Endothelial cell (in vitro differentiated cells): ENCODE results near the gene SPRED2. TPM values are rescaled to one million over a fixed set of nuclear protein-coding genes. Genes with fewer than 3 reads are reported as not detected.
"Not testable (repeated sequence)": the region's sequence is repeated elsewhere in the genome, so short reads cannot be mapped to it uniquely, and the experiment has no call there.

Experiments used
- DNase-seq: peaks from one replicate; pipeline ENCODE4 v3.0.0; 2021; ENCODE audit warnings: low spot score
- H3K27ac Mint-ChIP-seq: one replicate; pipeline ENCODE4 v1.8.0; 2021; ENCODE audit warnings: mixed read lengths, inconsistent platforms; ENCODE audit not compliant: unreplicated experiment
- H3K27me3 Mint-ChIP-seq: one replicate; pipeline ENCODE4 v1.8.0; 2021; ENCODE audit warnings: mild to moderate bottlenecking, moderate library complexity, mixed read lengths, inconsistent platforms; ENCODE audit not compliant: unreplicated experiment
- H3K36me3 Mint-ChIP-seq: one replicate; pipeline ENCODE4 v1.8.0; 2021; ENCODE audit warnings: mild to moderate bottlenecking, low read depth, mixed read lengths, inconsistent platforms; ENCODE audit not compliant: unreplicated experiment
- H3K4me1 Mint-ChIP-seq: one replicate; pipeline ENCODE4 v1.8.0; 2021; ENCODE audit warnings: mild to moderate bottlenecking, mixed read lengths, inconsistent platforms; ENCODE audit not compliant: unreplicated experiment
- H3K4me3 Mint-ChIP-seq: one replicate; pipeline ENCODE4 v1.8.0; 2021; ENCODE audit warnings: mild to moderate bottlenecking, mixed read lengths, inconsistent platforms; ENCODE audit not compliant: unreplicated experiment
- H3K9me3 Mint-ChIP-seq: one replicate; pipeline ENCODE4 v1.8.0; 2021; ENCODE audit warnings: mixed read lengths, inconsistent platforms; ENCODE audit not compliant: unreplicated experiment
- total RNA-seq: library from RNA; stranded (reverse); fragmentation: NEBNext Ultra II Directional; extraction: Animal tissue kit (Norgen Biotek cat#: 25700); gene quantifications from one replicate; pipeline ENCODE4 v1.2.1, GENCODE V29; 2021; ENCODE audit not compliant: unreplicated experiment
- TF ChIP-seq, protein P1 (sequence below): fragments of 200-600 bp; sonication (generic); IDR thresholded peaks from one replicate; pipeline ENCODE4 v1.5.0; 2021; ENCODE audit warnings: antibody characterized with exemption; ENCODE audit not compliant: unreplicated experiment

The SPRED2 gene
- total RNA-seq, 1 donor from 2014 or later, result 17.6 TPM

GRCh38 chr2:65320946-65321345 is 111.5 kb downstream of the SPRED2 start:
- TF ChIP-seq, protein P1, sequence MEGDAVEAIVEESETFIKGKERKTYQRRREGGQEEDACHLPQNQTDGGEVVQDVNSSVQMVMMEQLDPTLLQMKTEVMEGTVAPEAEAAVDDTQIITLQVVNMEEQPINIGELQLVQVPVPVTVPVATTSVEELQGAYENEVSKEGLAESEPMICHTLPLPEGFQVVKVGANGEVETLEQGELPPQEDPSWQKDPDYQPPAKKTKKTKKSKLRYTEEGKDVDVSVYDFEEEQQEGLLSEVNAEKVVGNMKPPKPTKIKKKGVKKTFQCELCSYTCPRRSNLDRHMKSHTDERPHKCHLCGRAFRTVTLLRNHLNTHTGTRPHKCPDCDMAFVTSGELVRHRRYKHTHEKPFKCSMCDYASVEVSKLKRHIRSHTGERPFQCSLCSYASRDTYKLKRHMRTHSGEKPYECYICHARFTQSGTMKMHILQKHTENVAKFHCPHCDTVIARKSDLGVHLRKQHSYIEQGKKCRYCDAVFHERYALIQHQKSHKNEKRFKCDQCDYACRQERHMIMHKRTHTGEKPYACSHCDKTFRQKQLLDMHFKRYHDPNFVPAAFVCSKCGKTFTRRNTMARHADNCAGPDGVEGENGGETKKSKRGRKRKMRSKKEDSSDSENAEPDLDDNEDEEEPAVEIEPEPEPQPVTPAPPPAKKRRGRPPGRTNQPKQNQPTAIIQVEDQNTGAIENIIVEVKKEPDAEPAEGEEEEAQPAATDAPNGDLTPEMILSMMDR, result no peak
- H3K4me1 Mint-ChIP-seq, result no peaks in the 10 kb centered on the region
- no peak overlapping the region for H3K4me3 Mint-ChIP-seq
- H3K36me3 Mint-ChIP-seq, result peaks cover 4% of the 10 kb centered on the region
- DNase-seq, result no peak
- H3K27ac Mint-ChIP-seq, result no peak overlapping the region
- no peaks in the 10 kb centered on the region for H3K9me3 Mint-ChIP-seq
- peaks cover 4% of the 10 kb centered on the region for H3K27me3 Mint-ChIP-seq

DNA sequence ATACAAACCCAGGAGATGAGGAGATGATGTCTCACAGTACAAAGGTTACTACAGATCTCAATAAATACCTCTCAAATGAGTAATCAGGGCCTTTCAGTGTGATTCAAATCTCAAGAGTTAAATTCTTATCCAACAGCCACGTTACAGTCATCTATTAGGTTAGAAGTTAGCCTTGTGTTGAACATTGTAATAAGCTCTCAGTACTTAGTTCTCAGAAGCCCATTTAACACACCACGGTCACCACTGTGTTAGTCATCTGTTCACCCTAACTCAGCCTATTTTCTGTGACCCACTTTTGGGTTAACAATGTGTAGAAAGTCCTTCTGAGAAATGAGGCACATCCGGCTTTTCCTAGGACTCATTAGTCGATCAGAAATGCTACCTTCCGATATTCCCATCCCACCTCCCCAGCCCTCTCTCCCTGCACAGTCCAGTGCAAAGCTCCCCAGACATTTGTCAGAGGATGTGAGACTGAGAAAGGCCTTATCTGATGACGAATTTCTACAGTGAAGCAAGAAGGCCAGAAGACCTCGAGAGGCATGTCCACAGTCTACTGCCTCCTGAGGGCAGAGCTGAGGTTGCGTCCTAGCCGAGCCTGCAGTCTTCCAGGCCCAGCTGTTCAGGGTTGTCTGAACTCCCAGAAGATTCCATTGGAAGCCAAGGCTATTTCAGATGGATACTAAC is 112.2 kb downstream of the SPRED2 start:
- DNase-seq, result no peak
- Mint-ChIP-seq H3K27ac (no peak overlapping the region), H3K4me3 (no peak overlapping the region), H3K27me3 (peaks cover 4% of the 10 kb centered on the region), H3K36me3 (peaks cover 4% of the 10 kb centered on the region), H3K4me1 (no peaks in the 10 kb centered on the region), H3K9me3 (no peaks in the 10 kb centered on the region)
- TF ChIP-seq, protein P1, result no peak

- H3K36me3 Mint-ChIP-seq, result peaks cover 4% of the 10 kb centered on the region
- H3K4me1 Mint-ChIP-seq, result no peaks in the 10 kb centered on the region
- no peak overlapping the region for H3K27ac Mint-ChIP-seq
- H3K27me3 Mint-ChIP-seq, result peaks cover 4% of the 10 kb centered on the region
- TF ChIP-seq, protein P1, result no peak
- no peak overlapping the region for H3K4me3 Mint-ChIP-seq
- no peaks in the 10 kb centered on the region for H3K9me3 Mint-ChIP-seq
- DNase-seq, result no peak
Measured at GRCh38 chr2:65319674-65320041, 112.7 kb downstream of the SPRED2 start.

DNA sequence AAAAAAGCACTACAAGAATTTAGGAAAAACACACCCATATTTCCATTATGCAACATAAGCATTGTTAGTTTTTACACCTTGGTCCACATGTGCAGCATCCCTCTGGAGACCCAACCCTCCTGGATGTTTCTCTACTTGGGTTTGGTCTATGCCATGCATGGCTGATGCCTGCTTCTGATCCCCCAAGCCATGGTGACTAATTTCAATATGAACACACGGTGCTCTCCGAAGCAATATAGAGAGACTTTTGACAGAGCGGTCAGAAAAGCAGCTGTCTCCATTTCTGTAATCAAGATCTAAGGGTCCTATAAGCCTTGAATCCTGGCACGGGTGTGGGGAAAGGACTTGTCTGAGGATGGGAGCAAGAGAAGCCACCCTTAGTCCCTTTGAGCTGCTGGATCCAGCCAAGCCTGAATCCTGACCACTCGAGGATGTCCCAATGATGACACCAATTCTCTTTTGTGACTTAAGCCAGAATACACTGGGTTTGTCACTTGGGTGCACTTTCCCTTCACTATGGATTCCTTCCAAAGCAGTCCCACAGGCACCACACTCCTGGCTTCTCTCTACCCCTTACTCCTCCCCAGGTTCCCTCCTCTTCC is 113.2 kb downstream of the SPRED2 start:
- peaks cover 9% of the 10 kb centered on the region for H3K36me3 Mint-ChIP-seq
- H3K27ac Mint-ChIP-seq, result no peak overlapping the region
- H3K27me3 Mint-ChIP-seq, result peaks cover 4% of the 10 kb centered on the region
- no peak for DNase-seq
- no peaks in the 10 kb centered on the region for H3K9me3 Mint-ChIP-seq
- no peak overlapping the region for H3K4me3 Mint-ChIP-seq
- TF ChIP-seq, protein P1, result no peak
- H3K4me1 Mint-ChIP-seq, result no peaks in the 10 kb centered on the region

- H3K4me3 Mint-ChIP-seq, result no peak overlapping the region
- H3K27ac Mint-ChIP-seq, result no peak overlapping the region
- DNase-seq, result no peak
- peaks cover 19% of the 10 kb centered on the region for H3K36me3 Mint-ChIP-seq
- peaks cover 6% of the 10 kb centered on the region for H3K4me1 Mint-ChIP-seq
- H3K9me3 Mint-ChIP-seq, result no peaks in the 10 kb centered on the region
- TF ChIP-seq, protein P1, result no peak
- H3K27me3 Mint-ChIP-seq, result peaks cover 4% of the 10 kb centered on the region
Measured at GRCh38 chr2:65317841-65318240, 114.6 kb downstream of the SPRED2 start.

DNA sequence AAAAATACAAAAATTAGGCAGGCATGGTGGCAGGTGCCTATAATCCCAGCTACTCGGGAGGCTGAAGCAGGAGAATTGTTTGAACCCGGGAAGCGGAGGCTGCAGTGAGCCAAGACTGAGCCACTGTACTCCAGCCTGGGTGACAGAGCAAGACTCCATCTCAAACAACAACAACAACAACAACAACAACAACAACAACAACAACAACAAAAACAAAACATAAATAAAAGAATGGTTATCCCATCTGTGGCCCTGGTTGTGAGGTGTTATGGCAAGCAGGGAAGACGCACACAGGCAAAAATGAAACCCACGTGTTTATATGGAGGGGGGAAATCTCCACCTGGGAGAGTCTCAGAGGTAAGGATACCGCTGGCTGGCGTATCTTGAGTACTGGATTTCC is 115.0 kb downstream of the SPRED2 start:
- H3K4me3 Mint-ChIP-seq, result not testable (repeated sequence)
- H3K4me1 Mint-ChIP-seq, result peaks cover 10% of the 10 kb centered on the region

More for the DNA sequence above, 115.0 kb downstream of the SPRED2 start:
- H3K27me3 Mint-ChIP-seq, DNase-seq, H3K27ac Mint-ChIP-seq, H3K9me3 Mint-ChIP-seq: not testable (repeated sequence)
- H3K36me3 Mint-ChIP-seq, result peaks cover 22% of the 10 kb centered on the region
